Natural killer cell treated with Interleukin-12 subunit alpha and Interleukin-12 subunit beta and Interleukin-15 and Interleukin-18, amount 100 ng/mL, for 72 hours (primary cell): ENCODE data around the gene SLC2A4. TPM values are rescaled to one million over a fixed set of nuclear protein-coding genes. Genes with fewer than 3 reads are reported as not detected.
A peak's percentile ranks its signal among the peaks of the same experiment; 100 is the strongest.

ENCODE experiments used
- ATAC-seq, 2 donors: fragments of 150-1000 bp; cut with Tn5 transposase in 1 of 2; sonication (Bioruptor Pico), chemical (Tn5 transposase) in 1 of 2; 2 replicates each; pipeline ENCODE4 v1.10.0; 2021
- DNase-seq: peaks from one replicate; pipeline ENCODE4 v3.0.0; 2022; ENCODE audit warnings: low spot score
- H3K27ac Mint-ChIP-seq, 2 donors: 1 replicate in 1 of 2; 2 replicates in 1 of 2; pipeline ENCODE4 v1.8.0; 2022; ENCODE audit warnings: mixed read lengths in 2 of 2, mild to moderate bottlenecking in 1 of 2, moderate library complexity in 1 of 2
- H3K27me3 Mint-ChIP-seq, 2 donors: 1 replicate in 1 of 2; 2 replicates in 1 of 2; pipeline ENCODE4 v1.8.0; 2022; ENCODE audit warnings: mixed read lengths in 2 of 2
- H3K36me3 Mint-ChIP-seq: one replicate; pipeline ENCODE4 v1.8.0; 2022; ENCODE audit warnings: mixed read lengths
- H3K4me1 Mint-ChIP-seq, 2 donors: 1 replicate in 1 of 2; 2 replicates in 1 of 2; pipeline ENCODE4 v1.8.0; 2022; ENCODE audit warnings: low read depth in 2 of 2, mixed read lengths in 2 of 2, mild to moderate bottlenecking in 1 of 2
- H3K4me3 Mint-ChIP-seq: one replicate; pipeline ENCODE4 v1.8.0; 2022; ENCODE audit warnings: mixed read lengths
- H3K9me3 Mint-ChIP-seq: 2 replicates; pipeline ENCODE4 v1.8.0; 2022; ENCODE audit warnings: mixed read lengths
- total RNA-seq, 2 donors: library from RNA; stranded (reverse); gene quantifications; one replicate each; pipeline ENCODE4 v1.2.3, GENCODE V29; 2022

The SLC2A4 gene
- total RNA-seq, 2 donors from 2014 or later = 0.50 TPM; not detected in 1

- peak overlapping the region; percentile 94 for H3K4me3 Mint-ChIP-seq
- peaks cover 58 to 69% of the 10 kb centered on the region in 2 donors for H3K4me1 Mint-ChIP-seq
- H3K9me3 Mint-ChIP-seq = no peaks in the 10 kb centered on the region
- DNase-seq = no peak
- no peaks in the 10 kb centered on the region for H3K27me3 Mint-ChIP-seq
- H3K36me3 Mint-ChIP-seq = peaks cover 38% of the 10 kb centered on the region
- ATAC-seq = no peak
- H3K27ac Mint-ChIP-seq = peak overlapping the region; percentile 85 to 97
Measured at GRCh38 chr17:7312432-7313087, 31.0 kb downstream of the SLC2A4 start.

GRCh38 chr17:7313088-7313889 is 31.8 kb downstream of the SLC2A4 start:
- Mint-ChIP-seq H3K4me1 (peaks cover 58 to 69% of the 10 kb centered on the region in 2 donors), H3K9me3 (no peaks in the 10 kb centered on the region), H3K4me3 (peak overlapping the region; percentile 94), H3K27ac (peak overlapping the region; percentile 85 to 97), H3K27me3 (no peaks in the 10 kb centered on the region), H3K36me3 (peaks cover 38% of the 10 kb centered on the region)
- no peak for DNase-seq
- ATAC-seq = no peak

GRCh38 chr17:7313890-7314718 is 32.6 kb downstream of the SLC2A4 start:
- DNase-seq (no peak), ATAC-seq (no peak)
- H3K36me3 Mint-ChIP-seq = peaks cover 33% of the 10 kb centered on the region
- H3K27ac Mint-ChIP-seq = peak overlapping the region; percentile 85 to 97
- peak overlapping the region; percentile 94 for H3K4me3 Mint-ChIP-seq
- no peaks in the 10 kb centered on the region for H3K27me3 Mint-ChIP-seq
- H3K4me1 Mint-ChIP-seq = peaks cover 57 to 63% of the 10 kb centered on the region in 2 donors
- no peaks in the 10 kb centered on the region for H3K9me3 Mint-ChIP-seq

- H3K9me3 Mint-ChIP-seq = no peaks in the 10 kb centered on the region
- ATAC-seq (peak; percentile 90 to 94), DNase-seq (peak; percentile 95)
- H3K27me3 Mint-ChIP-seq = no peaks in the 10 kb centered on the region
- peaks cover 48 to 55% of the 10 kb centered on the region in 2 donors for H3K4me1 Mint-ChIP-seq
- H3K4me3 Mint-ChIP-seq = peak within 1 kb of the TSS; percentile 94
- peak within 1 kb of the TSS; percentile 85 to 97 for H3K27ac Mint-ChIP-seq
- peaks cover 25% of the 10 kb centered on the region for H3K36me3 Mint-ChIP-seq
Measured at GRCh38 chr17:7314719-7315569, 33.4 kb downstream of the SLC2A4 start, which contains the start of gene GPS2. Gene GPS2, minus strand, starts transcription at chr17:7315360. Its CDS starts 308 bp downstream, at chr17:7315052.

GRCh38 chr17:7315570-7316235 is 34.2 kb downstream of the SLC2A4 start:
- Mint-ChIP-seq H3K27me3 (no peaks in the 10 kb centered on the region), H3K4me3 (peak overlapping the region; percentile 94), H3K27ac (peak overlapping the region; percentile 85 to 97), H3K36me3 (peaks cover 17% of the 10 kb centered on the region), H3K4me1 (peaks cover 41 to 47% of the 10 kb centered on the region in 2 donors), H3K9me3 (no peaks in the 10 kb centered on the region)
- DNase-seq (no peak), ATAC-seq (no peak)

GRCh38 chr17:7317161-7317803 is 35.8 kb downstream of the SLC2A4 start:
- Mint-ChIP-seq H3K36me3 (peaks cover 7% of the 10 kb centered on the region), H3K9me3 (no peaks in the 10 kb centered on the region), H3K4me3 (no peak overlapping the region), H3K4me1 (peaks cover 32 to 34% of the 10 kb centered on the region in 2 donors), H3K27ac (peak overlapping the region in 1 of 2 donors; percentile 35), H3K27me3 (no peaks in the 10 kb centered on the region)
- no peak for ATAC-seq
- DNase-seq = no peak

GRCh38 chr17:7318121-7318860 is 36.8 kb downstream of the SLC2A4 start:
- Mint-ChIP-seq H3K9me3 (no peaks in the 10 kb centered on the region), H3K4me3 (no peak overlapping the region), H3K36me3 (peaks cover 7% of the 10 kb centered on the region), H3K27me3 (no peaks in the 10 kb centered on the region), H3K4me1 (peaks cover 23 to 24% of the 10 kb centered on the region in 2 donors), H3K27ac (peak overlapping the region in 1 of 2 donors; percentile 67)
- no peak for DNase-seq
- no peak for ATAC-seq

GRCh38 chr17:7321466-7321865 is 39.9 kb downstream of the SLC2A4 start:
- Mint-ChIP-seq H3K36me3 (no peaks in the 10 kb centered on the region), H3K27me3 (no peaks in the 10 kb centered on the region), H3K9me3 (no peaks in the 10 kb centered on the region), H3K4me1 (peaks cover 2 to 8% of the 10 kb centered on the region in 2 donors), H3K4me3 (no peak overlapping the region), H3K27ac (no peak overlapping the region)
- DNase-seq (no peak), ATAC-seq (no peak)

- H3K36me3 Mint-ChIP-seq = no peaks in the 10 kb centered on the region
Measured at GRCh38 chr17:7322520-7323194, 41.1 kb downstream of the SLC2A4 start.

GRCh38 chr17:7323731-7324437 is 42.4 kb downstream of the SLC2A4 start:
- peaks cover 13 to 20% of the 10 kb centered on the region in 2 donors for H3K4me1 Mint-ChIP-seq
- no peak overlapping the region for H3K27ac Mint-ChIP-seq
- peak; percentile 73 for DNase-seq
- peak in 1 of 2 donors; percentile 61 for ATAC-seq
- H3K9me3 Mint-ChIP-seq = no peaks in the 10 kb centered on the region
- no peak overlapping the region for H3K4me3 Mint-ChIP-seq
- H3K27me3 Mint-ChIP-seq = no peaks in the 10 kb centered on the region
- H3K36me3 Mint-ChIP-seq = no peaks in the 10 kb centered on the region

More at GRCh38 chr17:7322520-7323194, 41.1 kb downstream of the SLC2A4 start:
- ATAC-seq (no peak), DNase-seq (no peak)
- Mint-ChIP-seq H3K4me1 (peaks cover 1 to 12% of the 10 kb centered on the region in 2 donors), H3K27me3 (no peaks in the 10 kb centered on the region), H3K27ac (no peak overlapping the region), H3K4me3 (no peak overlapping the region), H3K9me3 (no peaks in the 10 kb centered on the region)

- ATAC-seq (no peak), DNase-seq (no peak)
- Mint-ChIP-seq H3K4me3 (no peak overlapping the region), H3K27me3 (no peaks in the 10 kb centered on the region), H3K27ac (no peak overlapping the region), H3K36me3 (no peaks in the 10 kb centered on the region), H3K9me3 (no peaks in the 10 kb centered on the region), H3K4me1 (peaks cover 14 to 20% of the 10 kb centered on the region in 2 donors)
Measured at GRCh38 chr17:7324438-7324779, 42.9 kb downstream of the SLC2A4 start.
